Epithelial cell of proximal tubule (primary cell): ENCODE data around the gene MEF2C. TPM values are rescaled to one million over a fixed set of nuclear protein-coding genes. Genes with fewer than 3 reads are reported as not detected.

ENCODE experiments used
- DNase-seq: peaks from one replicate; pipeline ENCODE4 v3.0.0-alpha.2; 2011; ENCODE audit warnings: low read depth
- H3K4me3 ChIP-seq: 2 replicates; pipeline ENCODE4 v1.5.1; 2011; ENCODE audit warnings: low read depth, mild to moderate bottlenecking, low read length
- total RNA-seq: library from RNA; depleted of rRNA; stranded (reverse); fragments of >200 nt; gene quantifications from 2 replicates; pipeline ENCODE4 v1.2.3, GENCODE V29; 2015
- TF ChIP-seq, protein P1 (sequence below): conservative IDR thresholded peaks from 2 replicates; pipeline ENCODE4 v1.5.1; 2012; ENCODE audit warnings: low read depth, mild to moderate bottlenecking, low read length

Gene MEF2C
- total RNA-seq, 1 donor from 2014 or later = 6.3 TPM

DNA sequence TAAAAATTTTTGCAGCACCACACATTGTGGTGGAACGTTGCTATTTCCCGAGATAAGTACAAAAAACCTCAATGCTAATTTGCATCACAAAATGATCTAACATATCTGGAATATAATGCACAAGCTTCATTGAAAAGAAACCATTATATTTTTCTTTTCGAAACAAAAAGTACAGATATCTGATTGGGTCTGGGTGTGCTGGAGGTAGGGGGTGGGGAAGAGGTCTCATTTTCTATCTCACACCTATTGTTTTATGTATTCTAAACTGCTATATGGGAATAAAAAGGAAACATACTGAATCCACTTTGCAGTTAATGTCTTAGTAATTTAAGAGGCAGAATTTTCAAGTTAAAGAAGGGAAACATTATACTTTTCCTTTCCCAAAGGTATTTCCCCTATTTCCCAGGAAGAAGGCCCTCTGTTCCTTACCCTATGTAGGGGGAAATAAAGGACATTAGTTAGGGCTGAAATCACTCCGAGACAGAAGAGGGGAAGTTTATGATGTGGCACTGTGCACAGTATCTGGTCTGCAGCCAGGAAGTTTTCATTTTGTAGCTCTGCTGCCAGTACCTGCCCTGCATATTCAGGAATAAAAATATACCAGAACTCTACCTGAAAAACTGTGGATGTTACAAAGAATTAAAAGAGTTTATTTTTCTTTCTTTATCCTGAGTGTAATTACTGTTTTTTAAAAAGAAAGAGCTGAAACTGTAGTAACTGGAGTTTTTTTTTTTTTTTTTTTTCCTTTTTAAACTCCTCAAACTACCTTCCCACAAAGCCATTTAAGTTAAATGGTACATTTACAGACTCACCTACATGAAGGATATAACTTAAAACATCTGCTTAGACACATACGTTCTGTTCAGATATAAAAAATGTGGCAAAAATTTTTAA is 7.4 kb downstream of the MEF2C start:
- H3K4me3 ChIP-seq = no peak overlapping the region
- DNase-seq = no peak
- TF ChIP-seq, protein P1, sequence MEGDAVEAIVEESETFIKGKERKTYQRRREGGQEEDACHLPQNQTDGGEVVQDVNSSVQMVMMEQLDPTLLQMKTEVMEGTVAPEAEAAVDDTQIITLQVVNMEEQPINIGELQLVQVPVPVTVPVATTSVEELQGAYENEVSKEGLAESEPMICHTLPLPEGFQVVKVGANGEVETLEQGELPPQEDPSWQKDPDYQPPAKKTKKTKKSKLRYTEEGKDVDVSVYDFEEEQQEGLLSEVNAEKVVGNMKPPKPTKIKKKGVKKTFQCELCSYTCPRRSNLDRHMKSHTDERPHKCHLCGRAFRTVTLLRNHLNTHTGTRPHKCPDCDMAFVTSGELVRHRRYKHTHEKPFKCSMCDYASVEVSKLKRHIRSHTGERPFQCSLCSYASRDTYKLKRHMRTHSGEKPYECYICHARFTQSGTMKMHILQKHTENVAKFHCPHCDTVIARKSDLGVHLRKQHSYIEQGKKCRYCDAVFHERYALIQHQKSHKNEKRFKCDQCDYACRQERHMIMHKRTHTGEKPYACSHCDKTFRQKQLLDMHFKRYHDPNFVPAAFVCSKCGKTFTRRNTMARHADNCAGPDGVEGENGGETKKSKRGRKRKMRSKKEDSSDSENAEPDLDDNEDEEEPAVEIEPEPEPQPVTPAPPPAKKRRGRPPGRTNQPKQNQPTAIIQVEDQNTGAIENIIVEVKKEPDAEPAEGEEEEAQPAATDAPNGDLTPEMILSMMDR = no peak

- no peak for DNase-seq
- TF ChIP-seq, protein P1 = no peak
- no peak overlapping the region for H3K4me3 ChIP-seq
These were observed 9.5 kb downstream of the MEF2C start for GRCh38 chr5:88873447-88873846.

GRCh38 chr5:88872971-88873370 is 10.0 kb downstream of the MEF2C start:
- no peak overlapping the region for H3K4me3 ChIP-seq
- TF ChIP-seq, protein P1 = no peak
- DNase-seq = no peak

- no peak overlapping the region for H3K4me3 ChIP-seq
- TF ChIP-seq, protein P1 = no peak
- no peak for DNase-seq
These were observed 12.7 kb downstream of the MEF2C start for GRCh38 chr5:88870285-88870684.

DNA sequence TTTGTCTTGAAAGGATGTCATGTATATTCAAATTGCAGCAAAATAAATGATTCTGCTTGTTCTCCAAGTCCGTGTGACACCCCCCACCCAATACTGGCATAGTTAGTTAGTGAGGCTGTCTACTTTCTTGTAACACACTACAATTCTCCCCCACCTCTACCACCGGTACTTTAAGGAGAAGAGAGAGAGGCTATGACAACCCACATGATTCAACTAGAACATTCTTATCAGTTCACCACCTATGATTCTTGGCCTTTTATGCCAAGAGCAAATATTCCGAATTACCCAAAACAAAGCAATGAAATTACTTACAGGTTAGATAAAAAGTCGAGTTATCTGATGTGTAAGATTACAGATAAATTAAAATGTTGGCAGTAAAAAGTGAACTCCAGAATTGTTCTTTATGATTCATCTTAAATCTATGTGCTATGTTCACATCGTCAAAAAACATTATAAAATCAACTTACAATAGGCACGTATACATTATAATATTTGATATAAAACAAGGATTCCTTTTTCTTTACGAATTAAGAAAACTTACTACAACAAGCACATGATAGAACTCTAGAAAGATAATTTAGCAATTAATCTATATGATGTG is 14.4 kb downstream of the MEF2C start:
- H3K4me3 ChIP-seq = no peak overlapping the region
- TF ChIP-seq, protein P1 = no peak
- DNase-seq = no peak

DNA sequence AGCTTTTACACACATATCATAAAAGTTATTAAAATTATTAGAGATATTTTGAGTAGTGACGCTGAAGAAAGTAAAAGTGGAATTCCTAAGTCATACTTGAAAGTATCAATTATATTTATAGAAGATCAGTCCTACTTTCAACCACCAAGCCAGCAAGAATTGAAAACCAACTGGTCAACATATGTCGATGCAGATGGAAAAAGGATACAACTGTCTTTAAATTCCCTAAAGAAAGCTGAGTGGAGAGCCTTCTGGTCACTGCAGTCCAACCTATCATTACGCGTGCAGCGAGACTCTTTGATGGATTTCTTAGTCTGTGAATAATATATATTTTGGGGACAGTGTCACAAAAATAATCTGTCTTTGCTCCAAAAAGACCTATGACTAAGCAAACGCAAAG is 15.3 kb downstream of the MEF2C start:
- DNase-seq = no peak
- H3K4me3 ChIP-seq = no peak overlapping the region
- TF ChIP-seq, protein P1 = no peak

GRCh38 chr5:88863523-88863922 is 19.5 kb downstream of the MEF2C start:
- TF ChIP-seq, protein P1 = no peak
- DNase-seq = no peak
- H3K4me3 ChIP-seq = no peak overlapping the region
